Mesenchymal stem cell (in vitro differentiated cells and primary cell): Measurements from ENCODE around the gene CADM1.

Experiments
- DNase-seq: peaks from one replicate; pipeline ENCODE4 v3.0.0-alpha.2; 2013
- H2AFZ ChIP-seq: one replicate; pipeline ENCODE4 v1.6.1; 2013; ENCODE audit warnings: low read depth, mild to moderate bottlenecking, control low read depth, inconsistent platforms, low read length, moderate library complexity
- H2AK5ac ChIP-seq: 2 replicates; pipeline ENCODE4 v1.6.1; 2013; ENCODE audit warnings: low read length, moderate library complexity, mild to moderate bottlenecking, inconsistent platforms; ENCODE audit not compliant: severe bottlenecking
- H2BK120ac ChIP-seq: one replicate; pipeline ENCODE4 v1.6.1; 2013; ENCODE audit warnings: low read depth, mild to moderate bottlenecking, inconsistent platforms, low read length, moderate library complexity
- H2BK12ac ChIP-seq, 2 experiments: one replicate each; pipeline ENCODE4 v1.6.1; 2013; ENCODE audit warnings: inconsistent platforms in 2 of 2, low read length in 2 of 2, mild to moderate bottlenecking in 2 of 2, moderate library complexity in 2 of 2, control low read depth in 1 of 2
- H2BK15ac ChIP-seq: one replicate; pipeline ENCODE4 v1.6.1; 2013; ENCODE audit warnings: mild to moderate bottlenecking, low read depth, inconsistent platforms; ENCODE audit not compliant: poor library complexity, severe bottlenecking
- H2BK5ac ChIP-seq: 2 replicates; pipeline ENCODE4 v1.6.1; 2013; ENCODE audit warnings: low read depth, mild to moderate bottlenecking, low read length, control low read depth, inconsistent platforms; ENCODE audit not compliant: poor library complexity, severe bottlenecking
- H3K14ac ChIP-seq, 2 experiments: one replicate each; pipeline ENCODE4 v1.6.1; 2013; ENCODE audit warnings: inconsistent platforms in 2 of 2, low read length in 2 of 2, control low read depth in 1 of 2, mild to moderate bottlenecking in 1 of 2, moderate library complexity in 1 of 2
- H3K18ac ChIP-seq, 2 experiments: one replicate each; pipeline ENCODE4 v1.6.1; 2013; ENCODE audit warnings: inconsistent platforms in 2 of 2, low read length in 2 of 2, control low read depth in 1 of 2, low read depth in 1 of 2, mild to moderate bottlenecking in 1 of 2
- H3K23ac ChIP-seq, 2 experiments: one replicate each; pipeline ENCODE4 v1.6.1; 2013; ENCODE audit warnings: inconsistent platforms in 2 of 2, low read length in 2 of 2, mild to moderate bottlenecking in 2 of 2, moderate library complexity in 2 of 2, control low read depth in 1 of 2
- H3K27ac ChIP-seq: 2 replicates; pipeline ENCODE4 v1.5.1; 2013; ENCODE audit warnings: mild to moderate bottlenecking, moderate library complexity, low read length, control low read depth, inconsistent platforms; ENCODE audit not compliant: poor library complexity, severe bottlenecking
- H3K27me3 ChIP-seq, 2 experiments: 2 replicates each; pipeline versions ENCODE4 v1.6.1 to v1.7.0; 2013; ENCODE audit warnings: low read length in 2 of 2, mild to moderate bottlenecking in 2 of 2, moderate library complexity in 2 of 2, control low read depth in 1 of 2, inconsistent platforms in 1 of 2; ENCODE audit not compliant: control insufficient read depth in 1 of 2, insufficient read depth in 1 of 2
- H3K36me3 ChIP-seq, 2 experiments: 2 replicates each; pipeline versions ENCODE4 v1.6.1 to v1.7.0; 2013; ENCODE audit warnings: low read length in 2 of 2, control low read depth in 1 of 2, inconsistent platforms in 1 of 2, low read depth in 1 of 2, mild to moderate bottlenecking in 1 of 2; ENCODE audit not compliant: insufficient read depth in 2 of 2, control insufficient read depth in 1 of 2
- H3K4ac ChIP-seq, 2 experiments: one replicate each; pipeline ENCODE4 v1.6.1; 2013; ENCODE audit warnings: inconsistent platforms in 2 of 2, low read length in 2 of 2, mild to moderate bottlenecking in 2 of 2, moderate library complexity in 2 of 2, control low read depth in 1 of 2, low read depth in 1 of 2
- H3K4me1 ChIP-seq: 2 replicates; pipeline ENCODE4 v1.6.1; 2013; ENCODE audit warnings: low read depth, low read length, control low read depth; ENCODE audit not compliant: control insufficient read depth, insufficient read depth
- H3K4me2 ChIP-seq: 2 replicates; pipeline ENCODE4 v1.6.1; 2013; ENCODE audit warnings: low read length, mild to moderate bottlenecking, inconsistent platforms; ENCODE audit not compliant: poor library complexity, severe bottlenecking
- H3K4me3 ChIP-seq, 2 experiments: 2 replicates each; pipeline versions ENCODE4 v1.5.1 to v1.7.0; 2013; ENCODE audit warnings: low read length in 2 of 2, mild to moderate bottlenecking in 2 of 2, control low read depth in 1 of 2, low read depth in 1 of 2; ENCODE audit not compliant: insufficient read depth in 1 of 2
- H3K79me1 ChIP-seq: replicated peaks from 2 replicates; pipeline ENCODE4 v1.6.1; 2013; ENCODE audit warnings: mild to moderate bottlenecking, control low read depth, low read length, inconsistent platforms; ENCODE audit not compliant: poor library complexity, severe bottlenecking
- H3K9ac ChIP-seq: 2 replicates; pipeline ENCODE4 v1.7.0; 2013; ENCODE audit warnings: mild to moderate bottlenecking, low read length, moderate library complexity
- H3K9me3 ChIP-seq: 2 replicates; pipeline ENCODE4 v1.7.0; 2013; ENCODE audit warnings: mild to moderate bottlenecking, low read length; ENCODE audit not compliant: control insufficient read depth
- H4K8ac ChIP-seq: one replicate; pipeline ENCODE4 v1.6.1; 2013; ENCODE audit warnings: inconsistent platforms, mild to moderate bottlenecking, low read length, moderate library complexity
- H4K91ac ChIP-seq: one replicate; pipeline ENCODE4 v1.6.1; 2013; ENCODE audit warnings: mild to moderate bottlenecking, low read length, inconsistent platforms
- WGBS: methylation state at CpG from one replicate; pipeline ENCODE4 v1.1.7; 2013; ENCODE audit warnings: mixed read lengths; 5-methylcytosine and 5-hydroxymethylcytosine counted together

CADM1 gene

DNA sequence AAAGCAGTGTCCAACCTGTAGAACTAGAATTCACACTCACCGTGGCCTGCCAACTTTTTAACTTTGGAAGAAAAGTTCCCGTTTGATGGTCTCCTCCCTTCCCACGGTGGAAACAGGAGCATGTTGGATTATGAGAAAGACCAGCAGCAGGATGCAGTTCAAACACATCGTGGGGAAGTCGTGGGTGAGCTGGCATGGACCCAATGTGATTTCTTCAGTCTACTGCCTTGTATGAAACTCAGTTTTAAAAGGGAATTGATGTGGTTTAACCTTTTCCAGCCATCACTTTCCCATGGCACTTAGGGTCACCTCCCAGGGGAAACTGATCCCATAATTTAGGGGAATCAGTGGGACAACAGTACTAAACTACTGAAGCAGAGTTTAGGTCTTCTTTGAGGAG lies 318.3 kb downstream of the CADM1 start:
- no peaks in the 10 kb centered on the region for H3K4me1 ChIP-seq

DNA sequence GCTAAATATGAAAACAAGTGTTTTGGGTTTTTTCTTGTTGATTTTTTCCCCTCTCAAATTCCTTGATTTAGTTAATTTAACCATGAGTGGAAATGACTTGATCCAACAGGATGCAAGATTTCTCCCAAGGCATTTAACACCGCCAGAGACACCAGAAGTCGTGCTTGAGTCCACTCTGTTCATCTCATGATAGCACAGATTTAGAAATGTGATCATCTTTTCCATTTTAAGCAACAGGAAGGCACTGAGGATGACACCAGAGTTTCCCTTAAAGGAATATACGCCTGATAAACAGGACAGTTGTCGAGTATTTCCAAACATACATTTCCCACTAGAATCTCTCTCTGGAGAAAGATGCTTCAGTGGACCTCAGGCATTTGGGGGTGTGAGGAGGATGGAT lies 318.7 kb downstream of the CADM1 start:
- Histone ChIP-seq H3K79me1 (no peaks in the 10 kb centered on the region), H4K91ac (no peak overlapping the region), H2BK15ac (no peak overlapping the region), H3K27me3 (peaks cover 0 to 2% of the 10 kb centered on the region in 2 experiments), H3K27ac (no peak overlapping the region), H3K4me3 (no peak overlapping the region), H2AK5ac (no peak overlapping the region), H2BK5ac (no peak overlapping the region), H3K4me1 (no peaks in the 10 kb centered on the region), H3K23ac (no peak overlapping the region), H3K14ac (no peak overlapping the region), H2AFZ (no peak overlapping the region), H3K36me3 (peaks cover 0 to 3% of the 10 kb centered on the region in 2 experiments), H4K8ac (no peak overlapping the region), H2BK120ac (no peak overlapping the region), H3K9me3 (no peaks in the 10 kb centered on the region), H3K4ac (no peak overlapping the region), H3K4me2 (no peak overlapping the region), H3K18ac (no peak overlapping the region), H3K9ac (no peak overlapping the region), H2BK12ac (no peak overlapping the region)
- peak; percentile 33 for DNase-seq
- WGBS = 61% methylated on average over 2 of the region's 4 CpGs

More for the DNA sequence above, 318.3 kb downstream of the CADM1 start:
- Histone ChIP-seq H2BK5ac (no peak overlapping the region), H4K8ac (no peak overlapping the region), H3K79me1 (no peaks in the 10 kb centered on the region), H4K91ac (no peak overlapping the region), H3K4me2 (no peak overlapping the region), H3K4ac (no peak overlapping the region), H2BK120ac (no peak overlapping the region), H2AFZ (no peak overlapping the region), H3K27me3 (no peaks in the 10 kb centered on the region), H3K4me3 (no peak overlapping the region), H2BK15ac (no peak overlapping the region), H3K23ac (no peak overlapping the region), H3K9me3 (no peaks in the 10 kb centered on the region), H2BK12ac (no peak overlapping the region), H3K18ac (no peak overlapping the region), H3K9ac (no peak overlapping the region), H3K14ac (no peak overlapping the region), H3K36me3 (peaks cover 0 to 3% of the 10 kb centered on the region in 2 experiments), H2AK5ac (no peak overlapping the region), H3K27ac (no peak overlapping the region)
- 87% methylated on average over 5 of the region's 5 CpGs for WGBS
- no peak for DNase-seq

- no peak overlapping the region for H2AFZ ChIP-seq
- H3K23ac ChIP-seq = no peak overlapping the region
- no peaks in the 10 kb centered on the region for H3K9me3 ChIP-seq
- H3K9ac ChIP-seq = no peak overlapping the region
- no peak overlapping the region for H3K4me3 ChIP-seq
- no peak overlapping the region for H2BK12ac ChIP-seq
- 98% methylated on average over 5 of the region's 5 CpGs for WGBS
- no peak overlapping the region for H4K8ac ChIP-seq
- H3K14ac ChIP-seq = no peak overlapping the region
- H4K91ac ChIP-seq = no peak overlapping the region
- no peak overlapping the region for H2AK5ac ChIP-seq
- no peaks in the 10 kb centered on the region for H3K4me1 ChIP-seq
- H3K4me2 ChIP-seq = no peak overlapping the region
- no peaks in the 10 kb centered on the region for H3K79me1 ChIP-seq
- H2BK15ac ChIP-seq = no peak overlapping the region
- H3K18ac ChIP-seq = no peak overlapping the region
- H3K27me3 ChIP-seq = peaks cover 0 to 6% of the 10 kb centered on the region in 2 experiments
- H3K36me3 ChIP-seq = peaks cover 0 to 3% of the 10 kb centered on the region in 2 experiments
- H2BK5ac ChIP-seq = no peak overlapping the region
- no peak overlapping the region for H3K4ac ChIP-seq
- DNase-seq = no peak
- no peak overlapping the region for H3K27ac ChIP-seq
- no peak overlapping the region for H2BK120ac ChIP-seq
Measured at GRCh38 chr11:115184901-115185300, 319.3 kb downstream of the CADM1 start.

- Histone ChIP-seq H2AFZ (no peak overlapping the region), H3K9me3 (no peaks in the 10 kb centered on the region), H3K14ac (no peak overlapping the region), H3K9ac (no peak overlapping the region), H3K79me1 (no peaks in the 10 kb centered on the region), H3K23ac (no peak overlapping the region), H2BK12ac (no peak overlapping the region), H3K4me2 (no peak overlapping the region), H4K8ac (no peak overlapping the region), H3K27ac (no peak overlapping the region), H3K27me3 (peaks cover 0 to 6% of the 10 kb centered on the region in 2 experiments), H2BK120ac (no peak overlapping the region), H2AK5ac (no peak overlapping the region), H3K18ac (no peak overlapping the region), H3K4me1 (no peaks in the 10 kb centered on the region), H2BK15ac (no peak overlapping the region), H4K91ac (no peak overlapping the region), H3K36me3 (peaks cover 0 to 3% of the 10 kb centered on the region in 2 experiments), H2BK5ac (no peak overlapping the region), H3K4me3 (no peak overlapping the region), H3K4ac (no peak overlapping the region)
- DNase-seq = no peak
- 95% methylated on average over 6 of the region's 6 CpGs for WGBS
Measured at GRCh38 chr11:115183830-115184229, 320.4 kb downstream of the CADM1 start.
